Camera-type eye (tissue), 1 donor: ENCODE measurements around the gene CTSG. TPM values are rescaled to one million over a fixed set of nuclear protein-coding genes. Genes with fewer than 3 reads are reported as not detected.

Source experiments
- total RNA-seq: library from RNA; depleted of rRNA; stranded (reverse); fragments of >200 nt; gene quantifications from one replicate; pipeline ENCODE4 v1.2.3, GENCODE V29; 2014

CTSG gene
- 3.1 TPM for total RNA-seq

GRCh38 chr14:24576182-24576581 lies at the start of gene CTSG:
CTSG (minus strand) TSS chr14:24576250; CDS start chr14:24576223, 27 bp downstream.

DNA sequence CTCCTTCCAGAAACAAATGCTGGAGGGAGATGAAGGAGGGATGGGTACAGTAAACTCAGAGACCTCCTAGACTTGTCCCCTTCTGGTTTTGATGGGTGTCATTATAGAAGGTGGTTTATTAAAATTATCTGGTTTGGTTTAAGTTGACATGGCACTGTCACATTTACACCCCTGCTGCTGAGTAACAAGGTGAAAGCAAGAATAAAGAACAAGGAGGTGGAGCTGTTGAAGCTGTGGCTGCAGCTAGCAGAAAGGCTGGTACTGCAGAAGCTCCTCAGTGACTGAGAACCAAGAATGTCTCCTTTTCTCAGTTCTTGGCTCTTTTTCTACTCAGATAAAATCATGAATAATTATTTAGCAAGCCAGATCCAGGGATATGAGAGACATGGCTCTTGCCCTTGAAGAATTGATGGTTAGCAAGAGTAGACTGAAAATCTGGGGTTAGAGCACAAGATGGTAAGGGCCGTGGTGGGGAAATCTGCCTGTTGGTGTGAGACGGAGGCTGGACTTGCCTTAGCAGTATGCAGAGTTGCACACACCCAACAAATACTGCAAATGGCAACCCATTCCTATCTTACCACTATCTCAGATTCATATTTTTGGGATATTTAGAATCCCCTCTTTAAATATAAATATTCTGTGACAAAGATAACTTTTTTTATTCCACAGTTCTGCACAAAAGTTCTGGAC lies 33.8 kb upstream of the CTSG start, which contains the start of gene GZMH:
Gene GZMH (minus strand): TSS at position 31 of the 690 bp plus-strand sequence. CDS start 72 bp downstream, outside the sequence.

Other genes with a start within 250 kb of the CTSG start
- 13.0 TPM for gene ADCY4, start 241.2 kb downstream of the CTSG start, total RNA-seq
- 4.4 TPM for gene RIPK3, start 236.3 kb downstream of the CTSG start, total RNA-seq
- 67.8 TPM for gene NFATC4, start 208.1 kb downstream of the CTSG start, total RNA-seq
- 47.5 TPM for gene NYNRIN, start 177.2 kb downstream of the CTSG start, total RNA-seq
- gene CBLN3, start 146.6 kb downstream of the CTSG start, total RNA-seq, result 2.0 TPM
- gene KHNYN, start 146.3 kb downstream of the CTSG start, total RNA-seq, result 58.6 TPM
- gene SDR39U1, start 133.5 kb downstream of the CTSG start, total RNA-seq, result 32.4 TPM
- not detected for gene CMA1, start 68.0 kb downstream of the CTSG start, total RNA-seq
- not detected for gene GZMH, start 33.4 kb upstream of the CTSG start, total RNA-seq
- not detected for gene GZMB, start 57.9 kb upstream of the CTSG start, total RNA-seq